Limb (tissue), 2 donors: Measurements from ENCODE around the gene TXNRD3.

Experiments
- DNase-seq, 2 donors: peaks; one replicate each; pipeline ENCODE4 v3.0.0-alpha.2; 2016; ENCODE audit errors: extremely low spot score in 2 of 2

The TXNRD3 gene

GRCh38 chr3:126672340-126672739 lies 17.4 kb upstream of the TXNRD3 start:
- no peak for DNase-seq

- DNase-seq, result no peak
Measured at GRCh38 chr3:126671521-126671920, 16.6 kb upstream of the TXNRD3 start.

- DNase-seq, result no peak
Measured at GRCh38 chr3:126668450-126669401, 13.8 kb upstream of the TXNRD3 start.

DNA sequence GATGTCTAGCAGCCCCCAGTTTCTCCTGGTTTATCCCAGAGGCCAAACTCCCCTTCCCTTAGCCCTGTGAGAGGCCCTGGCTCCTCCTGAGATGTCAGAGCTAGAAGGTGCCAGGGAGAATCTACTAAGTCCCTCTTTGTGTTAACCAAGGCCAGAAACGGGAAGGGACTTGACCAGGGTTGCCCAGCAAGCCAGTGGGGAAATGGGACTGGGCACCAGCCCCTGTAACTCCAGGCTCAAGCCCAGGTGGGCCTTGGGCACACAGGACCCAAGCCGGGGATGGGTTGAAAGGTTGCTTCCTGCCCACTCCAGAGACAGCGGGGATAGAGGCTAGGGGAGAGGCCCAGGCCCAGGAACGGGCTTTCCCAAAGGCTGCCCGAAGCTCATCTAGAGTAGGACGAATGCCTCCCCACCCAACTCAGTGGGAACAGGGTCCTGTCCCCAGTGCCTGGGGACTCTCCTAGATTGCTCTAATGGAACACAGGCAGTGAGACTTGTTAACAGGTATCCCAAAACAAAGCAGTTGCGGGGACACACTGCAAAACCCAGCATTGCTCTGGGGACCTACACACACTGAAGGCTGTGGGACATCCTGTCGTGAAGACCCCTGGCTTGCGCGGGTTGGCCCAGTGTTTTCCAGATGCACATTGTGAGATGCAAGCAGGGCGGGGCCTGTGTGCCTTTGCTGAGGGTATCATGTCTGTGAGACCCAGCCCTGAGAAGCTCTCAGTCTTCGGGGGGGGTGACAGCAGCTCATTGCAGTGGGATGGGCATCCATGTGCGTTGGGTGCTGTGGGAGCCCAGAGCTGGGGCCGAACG lies 12.9 kb upstream of the TXNRD3 start:
- no peak for DNase-seq

DNA sequence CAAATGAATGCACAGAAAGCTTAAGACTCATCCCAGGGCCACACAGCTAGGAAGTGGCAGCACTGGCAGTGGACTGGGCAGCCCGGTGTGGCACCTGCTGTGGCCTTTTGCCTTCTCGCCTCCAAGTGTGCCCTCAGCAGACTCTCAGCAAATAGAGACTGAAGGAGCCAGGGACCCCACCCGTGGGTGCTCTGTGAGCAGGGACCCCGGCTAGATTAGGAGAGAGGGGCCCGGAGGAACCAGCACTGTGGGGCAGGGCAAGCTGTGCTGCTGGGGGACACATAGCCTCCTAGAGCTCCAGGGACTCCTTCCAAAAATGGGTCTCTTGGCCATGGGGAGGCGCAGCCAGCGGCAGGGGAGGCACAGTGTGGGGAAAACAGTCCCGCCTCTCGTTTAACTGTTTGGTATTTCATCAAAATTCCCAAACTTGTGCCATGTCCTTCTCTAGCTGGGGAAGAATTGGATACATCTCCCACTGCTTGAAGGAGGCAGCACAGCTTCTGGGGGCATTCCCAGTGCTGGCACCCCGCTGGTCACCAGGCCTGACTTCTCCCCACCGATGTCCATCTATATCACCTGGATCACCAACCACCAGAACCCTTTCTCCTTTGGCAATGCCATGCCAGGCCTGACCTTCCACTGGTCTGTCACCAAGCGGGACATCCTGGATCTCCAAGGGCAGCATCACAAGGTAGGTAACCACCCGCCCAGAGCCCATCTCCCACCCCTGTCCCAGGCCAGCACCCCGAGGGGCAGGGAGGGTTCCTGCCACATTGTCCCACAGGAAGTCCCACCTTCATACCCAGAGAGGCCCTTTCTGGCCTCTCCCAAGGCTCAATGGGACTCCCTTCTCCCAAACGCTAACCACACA lies 12.0 kb upstream of the TXNRD3 start:
- no peak for DNase-seq

DNA sequence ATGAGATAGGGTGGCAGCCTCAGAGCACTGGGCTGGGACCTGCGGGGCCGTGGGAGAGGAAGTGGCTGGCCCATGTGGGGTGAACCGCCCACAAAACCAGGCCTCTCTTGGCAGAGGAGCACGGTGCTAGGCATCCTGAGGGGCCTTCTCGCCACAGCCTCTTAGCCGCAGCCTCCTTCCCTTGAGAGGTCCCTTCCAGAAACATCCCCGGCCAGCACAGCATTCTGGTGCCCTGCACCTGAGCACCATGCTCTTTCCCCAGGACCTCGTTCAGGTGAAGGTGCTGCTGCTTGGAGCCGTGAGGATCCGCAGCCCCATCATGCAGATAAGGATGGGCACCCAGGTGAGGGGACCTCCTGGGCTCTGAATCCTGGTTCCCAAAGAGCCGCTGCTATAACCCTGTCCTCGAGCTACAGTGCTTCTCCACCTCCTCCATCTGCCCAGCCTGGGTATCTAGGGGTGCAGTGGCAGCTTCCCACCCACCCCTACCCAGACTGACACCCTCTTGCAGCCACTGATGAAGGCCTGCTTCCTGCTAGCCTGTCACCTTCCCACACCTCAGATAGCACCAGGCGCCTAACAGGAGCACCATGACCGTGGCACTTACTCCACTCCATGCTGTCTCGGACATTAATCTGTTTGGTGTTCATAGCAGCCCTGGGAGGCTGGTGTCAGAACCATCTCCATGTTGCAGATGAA lies 11.2 kb upstream of the TXNRD3 start:
- DNase-seq, result no peak

- no peak for DNase-seq
Measured at GRCh38 chr3:126665221-126665936, 10.5 kb upstream of the TXNRD3 start.

DNA sequence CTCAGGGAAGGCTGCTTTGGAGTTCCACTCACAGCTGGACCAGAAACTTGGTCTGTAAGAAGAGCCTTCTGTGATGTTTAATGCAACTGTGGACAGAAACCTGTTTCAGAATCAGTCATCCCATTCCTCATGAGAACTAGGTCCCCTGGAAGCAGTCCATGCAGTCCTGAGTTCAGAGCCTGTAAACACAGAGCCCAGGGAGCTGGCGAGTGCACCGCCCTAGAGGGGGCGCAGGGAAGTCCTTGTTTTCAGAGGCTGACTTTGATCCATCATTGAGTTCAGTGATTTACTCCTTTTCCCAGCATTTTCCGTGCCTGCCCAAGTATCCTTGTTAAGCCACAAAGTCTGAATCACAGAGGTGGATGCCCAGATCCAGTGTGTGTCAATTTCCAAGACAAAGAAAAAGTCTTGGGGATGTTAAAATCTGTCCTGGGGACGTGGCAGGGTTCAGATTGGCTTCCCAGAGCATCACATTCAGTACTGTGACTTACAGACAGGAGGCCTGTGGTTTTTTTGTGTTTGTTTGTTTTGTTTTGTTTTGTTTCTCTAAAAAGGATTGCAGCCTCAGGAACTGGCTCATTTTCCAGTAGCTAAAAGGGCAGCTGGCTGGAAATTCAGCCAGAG lies 9.8 kb upstream of the TXNRD3 start:
- DNase-seq, result no peak

- DNase-seq, result no peak
Measured at GRCh38 chr3:126663750-126664149, 8.8 kb upstream of the TXNRD3 start.

DNA sequence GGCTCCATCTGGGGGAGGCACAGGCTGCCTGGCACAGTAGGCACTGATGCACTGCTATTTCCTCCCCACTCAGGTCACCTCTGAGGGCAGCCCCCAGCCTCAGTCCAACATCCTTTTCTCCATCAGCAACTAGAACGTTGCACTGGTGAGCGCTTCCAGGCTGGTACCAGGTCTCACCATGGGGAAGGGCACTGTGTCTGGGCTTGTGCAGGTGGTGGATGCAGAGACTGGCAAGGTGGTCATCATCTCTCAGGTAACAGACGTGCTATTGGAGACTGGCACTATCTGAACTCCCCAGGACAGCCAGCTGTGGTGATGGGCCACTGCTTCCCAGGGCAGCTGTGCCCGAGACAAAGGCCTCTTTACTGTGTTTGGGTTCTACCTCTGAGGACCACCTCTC lies 8.3 kb upstream of the TXNRD3 start:
- no peak for DNase-seq

DNA sequence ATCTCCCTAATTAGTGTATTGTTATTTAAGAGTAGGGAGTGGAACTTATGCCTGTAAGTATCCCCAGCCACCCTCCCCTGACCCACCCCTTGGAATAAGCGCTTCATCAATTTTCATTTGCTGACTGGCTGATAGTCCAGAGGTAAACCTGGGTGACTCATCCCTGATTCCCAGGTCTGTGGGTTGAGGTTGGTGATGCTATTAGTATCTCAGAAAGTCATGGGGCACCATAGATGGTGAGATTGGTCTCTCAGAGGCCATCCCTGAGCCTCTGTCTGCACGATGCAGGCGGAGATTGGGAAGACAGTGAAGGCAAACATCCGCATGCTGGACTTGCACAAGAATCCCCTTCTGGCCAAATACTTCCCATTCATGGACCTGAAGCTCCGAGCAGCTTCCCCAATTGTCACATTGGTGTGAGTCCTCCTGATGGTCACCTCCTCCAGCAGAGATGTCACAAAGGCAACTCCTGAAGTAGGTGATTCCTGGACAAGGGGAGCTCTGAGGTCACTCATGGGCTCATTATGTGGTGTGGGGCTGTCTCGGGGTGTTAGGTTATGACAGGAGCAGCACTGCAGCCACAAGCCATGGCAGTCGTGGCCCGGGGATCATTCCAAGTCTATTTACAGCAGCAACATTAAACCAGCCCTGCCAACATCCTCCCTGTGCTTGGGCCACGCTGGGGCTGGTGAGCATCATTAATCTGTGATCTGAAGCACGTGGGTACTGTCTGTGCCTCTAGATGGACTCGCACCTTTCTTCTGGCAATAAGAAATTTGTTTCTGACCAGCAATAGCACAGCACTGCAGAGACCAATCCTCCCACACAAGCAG lies 6.8 kb upstream of the TXNRD3 start:
- DNase-seq, result no peak

DNA sequence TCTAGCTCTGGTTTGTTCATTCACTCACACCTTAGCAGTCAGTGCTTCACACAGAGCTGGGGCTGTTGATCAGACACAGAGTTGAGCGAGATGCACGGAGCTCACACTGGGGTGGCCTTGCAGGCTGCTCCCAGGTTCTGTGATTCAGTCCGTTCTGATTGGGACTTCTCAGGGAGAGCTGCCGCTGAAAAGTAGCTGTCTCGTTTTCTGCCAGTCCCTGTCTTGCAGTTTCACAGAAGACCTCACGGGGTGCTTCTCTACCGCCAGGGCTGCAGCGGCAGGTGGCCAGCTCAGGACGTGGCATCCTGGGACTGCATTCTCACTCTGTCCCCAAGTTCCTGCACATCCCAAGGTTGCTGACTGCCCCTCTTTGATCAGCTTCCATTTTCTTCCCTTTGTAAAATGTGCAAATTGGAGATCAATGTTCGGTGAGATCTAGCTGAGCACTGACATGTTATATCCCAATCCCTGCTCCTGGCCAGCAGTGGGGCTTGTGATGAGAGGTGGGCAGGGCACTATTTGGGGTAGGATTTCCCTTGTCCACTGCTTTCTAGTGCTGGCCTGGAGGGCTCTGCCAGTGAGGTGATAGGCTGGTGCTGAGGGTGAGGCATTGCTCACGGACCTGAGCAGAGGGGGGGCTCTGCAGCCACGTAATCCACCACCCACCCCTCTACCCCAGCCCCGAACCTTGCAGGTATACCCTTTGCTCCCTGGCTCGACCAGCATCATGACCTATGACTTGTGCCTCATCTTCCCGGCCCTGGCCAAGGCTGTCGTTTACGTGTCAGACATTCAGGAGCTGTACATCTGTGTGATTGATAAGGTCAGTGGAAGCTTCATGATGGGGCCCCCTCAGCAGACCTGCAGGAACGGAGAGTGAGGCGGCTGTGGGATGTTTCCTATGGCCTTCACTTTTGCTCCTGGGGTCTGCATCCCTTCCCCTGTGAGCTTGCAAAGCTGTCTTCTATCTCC lies 5.3 kb upstream of the TXNRD3 start:
- no peak for DNase-seq

- DNase-seq, result no peak
Measured at GRCh38 chr3:126658584-126658983, 3.7 kb upstream of the TXNRD3 start.

- DNase-seq, result no peak
Measured at GRCh38 chr3:126657901-126658300, 3.0 kb upstream of the TXNRD3 start.

GRCh38 chr3:126656371-126657134 lies 1.6 kb upstream of the TXNRD3 start:
- DNase-seq, result no peak

- no peak for DNase-seq
Measured at GRCh38 chr3:126655887-126656286, 963 bp upstream of the TXNRD3 start.

GRCh38 chr3:126649556-126650092 lies 5.3 kb downstream of the TXNRD3 start:
- DNase-seq, result no peak
